ENCODE measurements around the gene SDC3.

The SDC3 gene

DNA sequence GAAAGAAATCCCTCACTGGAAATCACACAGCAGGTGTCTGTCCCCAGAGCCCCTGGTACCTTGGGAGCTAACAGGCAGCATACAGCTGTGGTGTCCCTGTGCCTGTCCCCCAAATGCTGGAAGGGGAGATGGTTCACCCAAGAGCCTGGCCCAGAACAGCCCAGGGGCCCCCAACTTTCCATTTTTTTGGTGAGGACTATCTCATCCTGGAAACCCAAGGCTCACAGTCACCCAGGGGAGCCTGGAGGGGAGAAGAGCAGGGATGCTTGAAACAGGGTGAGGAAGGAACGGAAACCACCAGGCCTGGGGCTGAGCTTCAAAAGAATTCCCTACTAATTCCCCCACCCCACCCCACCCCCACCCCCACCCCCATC lies 3.6 kb downstream of the SDC3 start:
- Mint-ChIP-seq H3K36me3 (ENCODE audit: low read depth) (no peaks in the 10 kb centered on the region), H3K27ac (no peak overlapping the region), H3K27me3 (ENCODE audit: low read depth) (peaks cover 53% of the 10 kb centered on the region), H3K4me1 (ENCODE audit: low read depth) (peaks cover 12% of the 10 kb centered on the region), H3K4me3 (no peak overlapping the region), H3K9me3 (no peaks in the 10 kb centered on the region)

DNA sequence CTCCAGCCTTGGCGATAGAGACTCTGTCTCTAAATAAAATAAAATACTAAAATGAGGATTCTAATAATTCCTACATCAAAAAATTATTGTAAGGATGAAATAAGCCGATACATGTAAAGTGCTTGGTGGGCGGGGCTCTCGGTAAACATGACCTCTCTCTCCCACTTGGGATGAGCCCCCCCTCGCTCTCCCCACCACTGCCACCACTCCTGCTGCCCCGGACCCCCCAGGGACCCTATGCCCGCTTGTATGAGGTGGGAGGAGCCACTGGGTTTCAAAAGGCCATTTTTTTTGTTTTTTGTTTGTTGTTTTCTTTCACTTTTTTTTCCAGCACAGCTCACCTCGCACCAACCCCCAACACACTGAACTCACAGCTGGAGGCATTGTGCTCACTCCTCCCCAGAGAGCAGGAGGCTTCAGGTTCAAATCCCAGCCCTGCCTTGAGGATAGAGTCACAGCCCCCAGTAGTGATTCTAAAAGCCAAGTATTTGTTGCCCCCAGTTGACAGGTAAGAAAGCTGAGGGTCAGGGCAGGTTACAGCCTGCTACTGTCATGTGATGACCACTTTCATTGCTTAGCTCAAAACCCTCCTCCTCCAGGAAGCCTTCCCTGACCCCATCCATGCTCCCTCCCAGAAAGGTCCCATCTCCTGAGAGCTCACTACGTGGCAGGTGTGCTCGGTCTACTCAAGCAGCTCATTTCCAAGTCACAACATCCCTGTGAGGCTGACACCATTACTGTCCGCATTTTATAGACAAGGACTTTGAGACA lies 4.2 kb downstream of the SDC3 start:
- Mint-ChIP-seq H3K27me3 (ENCODE audit: low read depth) (peaks cover 50% of the 10 kb centered on the region), H3K4me1 (ENCODE audit: low read depth) (peaks cover 8% of the 10 kb centered on the region), H3K36me3 (ENCODE audit: low read depth) (no peaks in the 10 kb centered on the region), H3K9me3 (no peaks in the 10 kb centered on the region), H3K4me3 (no peak overlapping the region), H3K27ac (no peak overlapping the region)

- Mint-ChIP-seq H3K9me3 (no peaks in the 10 kb centered on the region), H3K36me3 (ENCODE audit: low read depth) (no peaks in the 10 kb centered on the region), H3K27ac (no peak overlapping the region), H3K4me1 (ENCODE audit: low read depth) (peaks cover 4% of the 10 kb centered on the region), H3K4me3 (no peak overlapping the region), H3K27me3 (ENCODE audit: low read depth) (peaks cover 45% of the 10 kb centered on the region)
Observed at GRCh38 chr1:30903343-30904034, 5.1 kb downstream of the SDC3 start.

DNA sequence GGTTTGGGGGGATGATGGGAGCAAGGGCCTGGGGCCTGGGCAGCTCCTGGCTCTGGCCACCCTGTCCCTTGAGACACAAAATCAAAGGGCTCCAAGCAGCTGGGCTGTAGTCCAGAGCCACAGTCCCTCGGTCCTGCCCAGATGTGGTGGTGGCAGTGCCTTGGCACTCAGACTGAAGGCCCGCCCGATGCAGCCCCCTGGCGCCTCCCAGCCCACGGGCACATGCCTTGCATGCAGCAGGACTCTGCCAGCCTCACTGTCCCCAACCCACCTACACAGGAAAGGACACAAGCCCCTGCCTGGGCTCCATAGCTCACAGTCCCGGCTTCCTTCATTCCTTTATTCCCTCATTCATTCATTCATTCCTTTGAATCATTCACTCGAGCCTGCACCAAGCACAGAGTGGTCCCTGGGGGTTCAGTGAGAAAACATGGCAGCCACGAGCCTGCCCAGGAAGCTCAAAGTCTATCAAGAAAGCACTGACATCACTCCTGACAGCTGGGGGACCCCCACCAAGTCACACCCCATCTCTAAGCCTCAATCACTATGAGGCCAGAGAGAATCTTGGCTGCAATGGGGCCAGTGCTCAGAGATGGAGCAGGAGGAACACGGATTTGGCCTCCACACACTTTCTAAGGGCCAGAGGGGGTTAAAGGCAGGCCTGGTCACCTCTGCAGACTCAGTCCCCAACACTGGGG lies 5.8 kb downstream of the SDC3 start:
- H3K36me3 Mint-ChIP-seq (ENCODE audit: low read depth): no peaks in the 10 kb centered on the region
- H3K4me3 Mint-ChIP-seq: no peak overlapping the region
- peaks cover 44% of the 10 kb centered on the region for H3K27me3 Mint-ChIP-seq (ENCODE audit: low read depth)
- no peak overlapping the region for H3K27ac Mint-ChIP-seq
- no peaks in the 10 kb centered on the region for H3K9me3 Mint-ChIP-seq
- H3K4me1 Mint-ChIP-seq (ENCODE audit: low read depth): peaks cover 4% of the 10 kb centered on the region

DNA sequence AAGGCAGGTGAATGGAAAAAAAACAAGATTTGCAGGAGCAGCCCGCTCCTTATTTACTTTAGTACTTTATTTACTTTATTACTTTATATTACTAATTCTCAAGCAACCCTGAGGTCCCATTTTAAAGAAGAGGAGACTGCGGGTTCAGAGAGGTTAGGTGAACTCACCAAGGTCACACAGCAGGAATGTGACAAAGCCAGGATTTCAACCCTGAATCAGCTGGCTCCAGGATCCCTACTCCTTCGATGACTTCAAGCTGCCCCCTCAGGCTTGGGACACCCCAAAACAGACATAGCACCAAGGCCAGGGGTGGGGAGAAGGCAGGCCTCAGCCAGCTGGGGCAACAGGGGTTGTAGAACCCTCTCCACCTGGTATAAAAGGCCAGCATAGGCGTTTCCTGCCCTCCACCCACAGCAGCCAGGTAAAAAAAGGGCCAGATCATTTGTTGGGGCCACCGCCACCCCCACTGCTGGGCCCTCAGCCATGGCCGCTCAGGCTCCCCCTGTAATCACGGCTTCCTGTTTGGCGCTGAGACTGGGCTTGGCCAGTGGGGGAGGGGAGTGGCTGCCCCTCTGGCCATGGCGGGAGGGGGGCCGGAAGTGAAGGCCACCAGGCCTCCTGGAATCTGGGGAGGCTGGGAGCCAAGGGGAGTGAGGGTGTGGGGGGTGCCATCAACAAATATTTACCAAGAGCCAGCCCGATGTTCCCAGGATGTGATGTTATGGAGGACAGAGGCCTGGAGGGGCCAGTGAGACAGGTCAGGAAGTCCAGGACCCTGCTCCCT lies 6.6 kb downstream of the SDC3 start:
- no peaks in the 10 kb centered on the region for H3K36me3 Mint-ChIP-seq (ENCODE audit: low read depth)
- no peak overlapping the region for H3K27ac Mint-ChIP-seq
- no peaks in the 10 kb centered on the region for H3K9me3 Mint-ChIP-seq
- H3K4me3 Mint-ChIP-seq: no peak overlapping the region
- H3K27me3 Mint-ChIP-seq (ENCODE audit: low read depth): peaks cover 37% of the 10 kb centered on the region
- no peaks in the 10 kb centered on the region for H3K4me1 Mint-ChIP-seq (ENCODE audit: low read depth)

DNA sequence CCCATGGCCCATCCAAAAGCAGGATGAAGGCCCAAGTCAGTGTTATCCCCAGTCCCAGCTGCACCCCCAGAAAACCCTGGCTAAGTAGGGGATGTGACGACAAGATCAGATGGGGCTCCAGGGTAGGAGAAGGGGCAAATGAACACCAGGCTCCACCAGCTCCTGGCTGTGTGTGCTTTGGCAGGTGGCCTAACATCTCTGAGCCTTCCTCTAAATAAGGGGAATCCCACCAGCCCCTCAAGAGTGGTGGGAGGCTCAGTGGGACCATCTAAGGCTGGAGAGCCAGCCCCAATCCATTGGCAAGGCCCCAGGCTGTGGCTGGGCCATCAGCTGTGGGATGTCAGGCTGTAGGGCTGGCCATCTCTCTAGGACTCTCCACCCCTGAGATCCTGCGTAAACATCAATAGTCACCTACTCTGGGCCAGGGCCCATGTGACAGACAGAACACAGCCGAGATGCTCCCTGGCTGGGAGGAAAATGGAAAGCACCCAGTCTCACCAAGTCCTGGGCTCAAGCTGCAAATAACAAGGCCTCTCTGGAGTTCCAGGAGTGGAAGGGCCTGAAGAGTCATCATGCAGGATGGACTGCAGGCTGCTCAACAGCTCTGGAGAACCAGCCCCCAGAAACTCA lies 7.5 kb downstream of the SDC3 start:
- Mint-ChIP-seq H3K4me1 (ENCODE audit: low read depth) (no peaks in the 10 kb centered on the region), H3K9me3 (no peaks in the 10 kb centered on the region), H3K27ac (no peak overlapping the region), H3K36me3 (ENCODE audit: low read depth) (no peaks in the 10 kb centered on the region), H3K27me3 (ENCODE audit: low read depth) (peaks cover 35% of the 10 kb centered on the region), H3K4me3 (no peak overlapping the region)

DNA sequence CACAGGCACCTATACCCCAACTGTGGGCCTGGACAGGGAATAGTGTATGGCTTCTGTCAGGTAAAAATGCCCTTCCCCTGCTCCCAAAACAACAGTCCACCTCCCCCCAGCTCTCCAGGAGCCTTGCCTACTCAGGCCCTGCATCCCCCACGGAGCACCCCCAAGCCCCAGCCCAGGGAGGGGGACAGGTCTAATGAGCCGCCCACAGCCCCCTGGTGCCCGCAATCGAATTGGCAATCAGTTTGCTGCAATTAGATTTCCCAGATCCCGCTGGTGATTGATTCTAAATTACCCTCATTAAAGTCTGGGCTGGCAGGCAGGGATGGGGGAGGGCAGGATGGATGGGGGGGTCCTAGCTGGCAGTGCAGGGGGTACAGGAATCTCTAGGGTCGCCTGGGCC lies 8.1 kb downstream of the SDC3 start:
- Mint-ChIP-seq H3K4me3 (no peak overlapping the region), H3K27ac (no peak overlapping the region), H3K27me3 (ENCODE audit: low read depth) (peaks cover 32% of the 10 kb centered on the region), H3K36me3 (ENCODE audit: low read depth) (no peaks in the 10 kb centered on the region), H3K9me3 (no peaks in the 10 kb centered on the region), H3K4me1 (ENCODE audit: low read depth) (no peaks in the 10 kb centered on the region)

DNA sequence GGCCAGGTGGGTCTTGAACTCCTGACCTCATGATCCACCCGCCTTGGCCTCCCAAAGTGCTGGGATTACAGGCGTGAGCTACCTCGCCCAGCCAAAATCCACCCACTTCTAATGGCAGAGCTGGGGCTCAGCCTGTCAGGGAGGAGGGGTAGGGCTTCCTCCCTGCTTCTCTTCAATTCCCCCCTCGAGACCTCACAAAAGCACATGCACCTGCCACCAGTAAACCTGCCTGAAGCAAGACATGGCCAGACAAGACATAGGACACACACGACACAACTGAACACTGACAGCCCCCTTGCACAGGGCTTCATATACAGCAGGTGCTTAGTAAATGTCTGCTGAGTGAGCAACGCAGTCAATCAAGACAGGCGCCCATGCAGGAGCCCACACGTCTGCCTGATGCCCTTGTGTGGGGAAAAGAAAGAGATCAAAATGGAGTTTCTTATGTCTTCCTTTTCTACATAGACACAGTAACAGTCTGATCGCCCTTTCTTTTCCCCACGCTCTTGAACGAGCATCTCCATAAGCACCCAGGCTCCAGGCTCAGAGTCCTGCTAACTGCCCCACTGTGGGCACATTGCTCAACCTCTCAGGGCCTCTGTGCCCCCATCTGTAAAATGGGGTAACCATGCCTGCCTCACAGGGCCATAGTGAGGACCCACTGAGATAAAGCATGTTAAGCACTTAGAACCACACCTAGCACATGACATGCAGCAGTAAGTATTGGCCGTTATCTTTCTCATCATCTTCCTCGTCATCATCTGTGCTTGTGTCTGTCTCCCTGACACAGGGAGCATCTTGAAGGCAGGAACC lies 8.8 kb downstream of the SDC3 start:
- Mint-ChIP-seq H3K27me3 (ENCODE audit: low read depth) (peaks cover 28% of the 10 kb centered on the region), H3K4me1 (ENCODE audit: low read depth) (no peaks in the 10 kb centered on the region), H3K9me3 (no peaks in the 10 kb centered on the region), H3K36me3 (ENCODE audit: low read depth) (no peaks in the 10 kb centered on the region), H3K27ac (no peak overlapping the region), H3K4me3 (no peak overlapping the region)

DNA sequence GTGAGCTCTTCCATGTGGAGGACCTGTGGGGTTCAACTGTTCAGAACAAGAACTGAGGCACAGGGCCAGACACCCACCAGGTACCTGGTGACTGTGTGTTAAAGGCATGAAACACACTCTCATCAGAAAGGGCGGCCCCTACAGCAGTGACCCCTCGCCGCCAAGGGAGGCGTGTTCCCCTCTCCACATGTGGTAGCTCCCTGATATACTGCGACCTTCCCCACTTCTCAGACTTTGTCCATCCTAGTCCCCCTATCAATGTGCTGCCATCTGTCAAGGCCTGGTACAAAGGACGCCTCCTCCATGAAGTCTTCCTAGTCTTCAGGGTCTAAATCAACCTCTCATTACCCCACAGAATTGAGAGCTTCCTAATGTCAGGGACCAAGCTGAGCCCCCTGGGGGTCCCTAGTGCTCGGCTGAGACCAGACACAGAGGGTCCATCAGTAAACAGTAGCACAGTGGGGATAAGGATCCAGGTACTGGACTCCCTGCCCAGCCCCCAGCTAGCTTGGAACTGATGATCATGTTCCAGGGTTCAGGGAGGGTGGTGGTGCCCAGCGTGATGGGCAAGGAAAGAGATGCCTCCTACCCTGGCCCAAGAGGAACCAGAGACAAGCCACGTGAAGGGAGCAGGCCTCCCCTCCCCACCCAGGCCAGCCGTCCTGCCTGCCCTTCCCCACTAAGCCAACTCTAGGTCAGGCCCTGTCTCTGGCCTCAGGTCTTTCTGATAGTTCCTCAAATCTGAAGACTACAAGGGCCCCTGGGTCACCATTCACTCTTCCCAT lies 10.3 kb downstream of the SDC3 start:
- Mint-ChIP-seq H3K9me3 (no peaks in the 10 kb centered on the region), H3K36me3 (ENCODE audit: low read depth) (no peaks in the 10 kb centered on the region), H3K4me1 (ENCODE audit: low read depth) (no peaks in the 10 kb centered on the region), H3K27ac (no peak overlapping the region), H3K27me3 (ENCODE audit: low read depth) (peaks cover 20% of the 10 kb centered on the region), H3K4me3 (no peak overlapping the region)

- H3K4me1 Mint-ChIP-seq (ENCODE audit: low read depth): no peaks in the 10 kb centered on the region
- H3K9me3 Mint-ChIP-seq: no peaks in the 10 kb centered on the region
- peaks cover 14% of the 10 kb centered on the region for H3K27me3 Mint-ChIP-seq (ENCODE audit: low read depth)
- no peaks in the 10 kb centered on the region for H3K36me3 Mint-ChIP-seq (ENCODE audit: low read depth)
- H3K4me3 Mint-ChIP-seq: no peak overlapping the region
- no peak overlapping the region for H3K27ac Mint-ChIP-seq
Observed at GRCh38 chr1:30896905-30897304, 11.7 kb downstream of the SDC3 start.

- no peak overlapping the region for H3K4me3 Mint-ChIP-seq
- H3K9me3 Mint-ChIP-seq: no peaks in the 10 kb centered on the region
- no peaks in the 10 kb centered on the region for H3K4me1 Mint-ChIP-seq (ENCODE audit: low read depth)
- H3K27me3 Mint-ChIP-seq (ENCODE audit: low read depth): peaks cover 14% of the 10 kb centered on the region
- no peak overlapping the region for H3K27ac Mint-ChIP-seq
- no peaks in the 10 kb centered on the region for H3K36me3 Mint-ChIP-seq (ENCODE audit: low read depth)
Observed at GRCh38 chr1:30895944-30896660, 12.5 kb downstream of the SDC3 start.

- Mint-ChIP-seq H3K36me3 (ENCODE audit: low read depth) (no peaks in the 10 kb centered on the region), H3K9me3 (no peaks in the 10 kb centered on the region), H3K4me1 (ENCODE audit: low read depth) (no peaks in the 10 kb centered on the region), H3K27me3 (ENCODE audit: low read depth) (peaks cover 14% of the 10 kb centered on the region), H3K4me3 (no peak overlapping the region), H3K27ac (no peak overlapping the region)
Observed at GRCh38 chr1:30895382-30895943, 13.1 kb downstream of the SDC3 start.
